Fibroblast of skin of left biceps (primary cell): ENCODE data around the gene TUBA3E.
"Not testable (repeated sequence)": the region's sequence is repeated elsewhere in the genome, so short reads cannot be mapped to it uniquely, and the experiment has no call there.

ENCODE experiments used
- DNase-seq, 2 experiments: peaks; one replicate each; pipeline ENCODE4 v3.0.0-alpha.2; 2013; ENCODE audit warnings: low read depth in 2 of 2

TUBA3E gene

GRCh38 chr2:130143266-130144039 lies 54.8 kb downstream of the TUBA3E start:
- DNase-seq, result not testable (repeated sequence)

GRCh38 chr2:130142396-130143265 lies 55.6 kb downstream of the TUBA3E start:
- DNase-seq, result not testable (repeated sequence)
